Suppressor macrophage treated with lipopolysaccharide for 1 hour (primary cell): Measurements from ENCODE around the gene ITGA8.
A peak's percentile ranks its signal among the peaks of the same experiment; 100 is the strongest.
"Not testable (repeated sequence)": the region's sequence is repeated elsewhere in the genome, so short reads cannot be mapped to it uniquely, and the experiment has no call there.

Source experiments
- DNase-seq, 3 donors: peaks; one replicate each; pipeline ENCODE4 v3.0.0-alpha.2; 2020 to 2022

The ITGA8 gene

DNA sequence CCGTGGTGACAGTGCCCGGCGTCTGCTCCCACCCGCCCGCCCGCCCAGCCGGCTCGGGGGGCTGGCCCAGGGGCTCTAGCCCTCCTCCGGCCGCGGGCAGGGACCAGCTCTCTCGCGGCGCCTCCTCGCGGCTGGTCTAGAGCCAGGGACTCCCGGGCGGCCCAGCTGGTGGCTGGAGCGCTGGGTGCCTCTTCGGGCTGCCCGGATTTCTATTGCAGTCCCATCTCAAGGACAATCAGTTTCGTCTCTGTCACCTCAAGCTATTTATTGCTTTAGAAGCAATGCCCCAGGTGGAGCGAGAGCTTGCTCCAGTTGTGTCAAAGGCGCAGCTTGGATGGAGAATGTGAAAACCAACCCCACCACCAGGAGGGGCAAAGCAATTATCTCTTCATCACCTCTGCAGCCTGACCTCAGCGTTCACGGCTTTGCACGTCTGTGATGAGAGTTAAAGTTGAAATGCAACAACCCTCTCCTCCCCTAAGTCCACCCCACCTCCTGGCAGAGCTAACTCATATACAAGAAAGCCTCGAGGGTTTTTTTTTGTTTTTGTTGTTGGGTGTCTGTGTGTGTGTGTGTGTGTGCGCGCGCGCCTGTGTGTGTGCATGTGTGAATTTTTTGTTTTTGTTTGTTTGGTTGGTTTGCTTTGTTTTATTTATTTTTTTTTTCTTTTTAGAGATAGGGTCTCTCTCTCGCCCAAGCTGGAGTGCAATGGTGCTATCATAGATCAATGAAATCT, at the start of gene ITGA8:
TSS of gene ITGA8 (minus strand) at position 24 of the 736 bp plus-strand sequence. CDS start 151 bp downstream, outside the sequence.
- DNase-seq: no peak

DNA sequence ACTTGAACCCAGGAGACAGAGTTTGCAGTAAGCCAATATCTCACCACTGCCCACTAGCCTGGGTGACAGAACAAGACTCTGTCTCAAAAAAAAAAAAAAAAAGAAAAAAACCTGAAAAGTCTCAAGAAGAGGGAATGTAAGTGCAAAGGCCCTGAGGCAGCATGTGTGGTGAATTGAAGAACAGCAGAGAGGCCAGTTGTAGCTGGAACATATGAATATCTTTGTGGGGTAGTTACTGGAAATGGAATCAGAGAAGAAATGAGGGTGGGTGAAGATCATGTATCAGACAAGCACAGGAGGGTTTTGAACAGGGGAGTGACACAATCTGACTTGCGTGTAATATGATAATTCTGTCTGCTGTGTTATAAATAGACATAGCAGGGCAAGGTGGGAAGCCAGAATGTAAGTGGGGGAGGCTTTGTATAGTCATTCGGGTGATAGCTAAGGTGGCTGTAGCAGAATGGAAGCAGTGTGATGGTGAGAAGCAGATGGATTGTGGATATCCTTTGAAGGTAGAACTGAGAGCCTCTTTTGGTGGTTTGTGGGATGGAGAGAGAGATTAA, 45.3 kb upstream of the ITGA8 start:
- DNase-seq: no peak

DNA sequence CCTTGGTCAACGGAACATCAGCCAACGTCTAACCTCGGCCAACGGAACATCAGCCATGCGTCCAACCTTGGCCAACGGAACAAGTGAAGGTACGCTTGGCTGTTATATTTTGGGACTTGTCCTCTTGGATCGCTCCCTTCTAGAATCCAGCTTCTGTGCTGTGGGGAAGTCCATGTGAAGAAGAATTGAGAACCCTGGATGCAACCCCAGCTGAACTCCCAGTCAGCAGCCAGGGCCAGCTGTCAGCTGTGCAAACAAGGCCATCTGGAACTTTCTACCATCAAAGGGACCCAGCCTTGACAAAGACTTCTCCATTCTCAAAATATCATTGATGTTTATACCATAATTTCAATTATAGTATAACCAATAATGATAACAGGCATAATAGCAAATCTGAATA, 43.3 kb upstream of the ITGA8 start:
- DNase-seq: no peak

DNA sequence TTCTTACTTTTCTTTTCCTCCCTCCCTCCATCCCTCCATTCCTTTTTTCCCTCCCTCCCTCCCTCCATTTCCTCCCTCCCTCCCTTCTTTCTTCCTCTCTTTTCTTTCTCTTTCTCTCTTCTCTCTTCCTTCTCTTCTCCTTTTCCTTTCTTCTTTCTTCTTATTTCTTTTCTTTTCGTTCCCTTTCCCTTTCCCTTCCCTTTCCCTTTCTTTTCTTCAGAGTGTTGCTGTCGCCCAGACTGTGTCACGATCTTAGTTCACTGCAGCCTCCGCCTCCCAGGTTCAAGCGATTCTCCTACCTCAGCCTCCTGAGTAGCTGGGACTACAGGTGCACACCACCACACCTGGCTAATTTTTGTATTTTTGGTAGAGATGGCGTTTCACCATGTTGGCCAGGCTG, 42.5 kb upstream of the ITGA8 start:
- DNase-seq: not testable (repeated sequence)

DNA sequence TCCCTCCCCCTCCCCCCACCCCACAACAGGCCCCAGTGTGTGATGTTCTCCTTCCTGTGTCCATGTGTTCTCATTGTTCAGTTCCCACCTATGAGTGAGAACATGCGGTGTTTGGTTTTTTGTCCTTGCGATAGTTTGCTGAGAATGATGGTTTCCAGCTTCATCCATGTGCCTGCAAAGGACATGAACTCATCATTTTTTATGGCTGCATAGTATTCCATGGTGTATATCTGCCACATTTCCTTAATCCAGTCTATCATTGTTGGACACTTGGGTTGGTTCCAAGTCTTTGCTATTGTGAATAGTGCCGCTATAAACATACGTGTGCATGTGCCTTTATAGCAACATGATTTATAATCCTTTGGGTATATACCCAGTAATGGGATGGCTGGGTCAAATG, 41.5 kb upstream of the ITGA8 start:
- DNase-seq: not testable (repeated sequence)

DNA sequence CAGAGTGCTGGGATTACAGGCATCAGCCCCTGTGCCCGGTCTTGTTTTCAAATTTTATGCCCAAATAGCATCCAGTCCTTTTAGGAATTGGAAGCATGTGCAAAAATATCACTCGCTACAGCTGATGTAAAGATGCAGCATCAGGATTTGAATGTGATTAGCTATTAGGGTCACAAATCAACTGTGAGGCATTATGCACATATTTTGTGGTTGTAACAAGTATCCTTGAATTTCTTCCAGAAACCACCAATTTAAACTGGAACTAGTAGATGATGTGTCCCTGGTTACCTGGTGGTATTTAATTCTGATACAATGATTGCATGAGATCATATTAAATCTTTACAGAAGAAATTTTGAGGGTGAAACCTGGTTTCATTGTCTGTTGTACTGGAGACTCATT, 41.0 kb upstream of the ITGA8 start:
- no peak for DNase-seq

GRCh38 chr10:15759265-15759664, 39.5 kb upstream of the ITGA8 start:
- no peak for DNase-seq

- DNase-seq: no peak
Observed at GRCh38 chr10:15758618-15759017, 38.9 kb upstream of the ITGA8 start.

GRCh38 chr10:15754937-15755336, 35.2 kb upstream of the ITGA8 start:
- DNase-seq: no peak

DNA sequence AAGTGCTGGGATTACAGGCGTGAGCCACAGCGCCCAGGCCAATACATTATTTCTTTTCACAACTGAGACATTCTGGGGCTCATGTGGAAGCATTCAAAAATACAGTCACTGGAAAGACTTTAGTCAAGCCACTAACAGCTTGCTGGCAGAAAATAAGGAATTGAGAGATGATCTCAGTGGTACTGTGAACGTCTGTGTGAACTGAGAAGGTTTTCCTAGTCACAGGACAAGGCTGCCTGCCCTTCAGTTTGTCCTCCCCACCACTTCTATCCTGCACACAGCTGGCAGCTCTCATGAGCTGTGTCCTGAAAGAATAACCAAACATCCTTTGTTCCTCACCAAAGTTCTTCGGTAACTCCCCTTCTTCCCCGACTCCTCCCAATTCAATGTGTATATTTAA, 31.3 kb upstream of the ITGA8 start:
- DNase-seq: no peak

- no peak for DNase-seq
Observed at GRCh38 chr10:15748126-15748525, 28.4 kb upstream of the ITGA8 start.

- no peak for DNase-seq
Observed at GRCh38 chr10:15747632-15748031, 27.9 kb upstream of the ITGA8 start.

DNA sequence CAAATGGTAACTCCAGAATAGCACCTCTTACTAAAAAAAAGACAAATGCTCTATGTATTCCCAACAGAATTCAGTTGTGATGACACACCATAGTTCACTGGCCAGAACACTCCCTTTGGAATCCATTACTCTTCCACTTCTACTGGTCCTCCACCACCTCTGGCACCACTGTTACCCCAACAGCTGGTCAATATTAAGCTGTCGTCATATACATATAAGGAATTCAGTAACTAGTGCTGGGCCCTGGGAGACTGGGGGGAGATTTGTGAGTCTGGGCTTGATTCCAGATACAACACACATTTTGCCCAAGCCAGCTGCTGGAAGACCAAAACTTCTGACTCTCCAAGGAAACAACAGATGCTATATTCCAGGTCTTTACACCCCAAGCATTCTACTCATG, 26.0 kb upstream of the ITGA8 start:
- no peak for DNase-seq

DNA sequence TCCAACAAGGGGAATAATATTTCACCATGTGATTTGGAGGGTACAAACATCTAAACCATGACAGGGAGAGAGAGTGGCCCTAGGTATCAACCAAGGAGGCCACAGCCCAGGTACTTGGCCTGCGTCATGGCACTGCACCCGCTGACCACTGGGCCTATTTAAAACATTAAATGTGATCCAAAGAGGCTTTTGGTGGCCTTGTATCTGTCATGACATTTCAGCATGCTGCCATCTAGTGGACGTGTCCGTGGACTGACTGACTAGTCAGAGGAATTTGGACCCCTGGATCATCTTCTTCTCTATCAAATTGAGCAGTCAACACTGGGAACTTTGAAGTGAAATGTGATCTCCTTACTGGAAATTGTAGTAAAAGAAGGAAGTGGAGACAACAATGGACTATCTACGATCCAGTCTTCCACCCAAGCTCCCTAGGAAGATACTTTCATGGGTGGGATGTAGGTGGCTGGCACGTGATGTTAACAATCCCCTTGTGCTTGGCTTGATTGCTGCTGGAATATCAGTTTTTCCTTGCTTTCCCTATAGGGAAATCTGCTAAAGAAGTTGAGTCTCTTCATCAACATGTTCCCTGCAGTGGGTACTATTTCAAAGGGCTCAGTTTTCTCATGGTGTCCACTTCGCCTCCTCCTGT, 24.6 kb upstream of the ITGA8 start:
- DNase-seq: peak; percentile 61 to 67 (median 62)

GRCh38 chr10:15743443-15743842, 23.7 kb upstream of the ITGA8 start:
- DNase-seq: no peak

GRCh38 chr10:15742836-15743235, 23.1 kb upstream of the ITGA8 start:
- no peak for DNase-seq

- no peak for DNase-seq
Observed at GRCh38 chr10:15742102-15742501, 22.4 kb upstream of the ITGA8 start.

- no peak for DNase-seq
Observed at GRCh38 chr10:15741581-15741980, 21.9 kb upstream of the ITGA8 start.

GRCh38 chr10:15740261-15740660, 20.5 kb upstream of the ITGA8 start:
- no peak for DNase-seq

DNA sequence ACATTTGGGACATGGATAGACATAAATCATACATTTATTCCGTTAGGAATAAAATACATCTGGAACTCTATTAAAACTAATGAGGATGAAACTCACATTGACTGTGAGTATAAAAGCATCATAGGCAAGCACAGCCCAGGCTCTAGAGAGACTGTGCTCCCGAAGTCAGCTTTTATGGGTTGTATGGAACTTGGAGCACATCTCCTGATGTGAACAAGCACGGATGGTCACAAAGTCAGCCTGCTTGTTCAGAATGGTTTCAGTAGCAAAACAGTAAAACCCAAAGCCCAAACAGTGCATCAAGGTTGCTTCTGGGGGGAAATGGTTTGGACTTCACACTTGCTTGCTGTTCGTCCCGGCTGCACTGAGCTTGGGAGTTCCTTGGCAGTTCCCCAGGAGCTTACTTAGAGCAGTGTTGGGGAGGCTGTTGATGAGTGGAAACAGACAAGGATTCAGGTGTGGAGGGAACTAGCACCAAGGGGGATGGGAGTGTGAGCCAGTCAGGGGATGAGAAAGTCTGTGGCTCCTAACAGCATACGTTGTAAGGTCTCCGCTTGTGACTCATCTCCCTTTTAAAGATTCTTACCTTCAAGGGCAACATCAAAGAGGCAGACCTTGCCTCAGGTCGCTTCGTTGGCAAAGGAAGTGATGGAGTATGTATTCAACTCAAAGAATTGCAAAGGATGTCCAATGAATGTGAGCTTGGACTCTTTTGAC, 19.7 kb upstream of the ITGA8 start:
- no peak for DNase-seq

- DNase-seq: no peak
Observed at GRCh38 chr10:15738270-15738925, 18.7 kb upstream of the ITGA8 start.

DNA sequence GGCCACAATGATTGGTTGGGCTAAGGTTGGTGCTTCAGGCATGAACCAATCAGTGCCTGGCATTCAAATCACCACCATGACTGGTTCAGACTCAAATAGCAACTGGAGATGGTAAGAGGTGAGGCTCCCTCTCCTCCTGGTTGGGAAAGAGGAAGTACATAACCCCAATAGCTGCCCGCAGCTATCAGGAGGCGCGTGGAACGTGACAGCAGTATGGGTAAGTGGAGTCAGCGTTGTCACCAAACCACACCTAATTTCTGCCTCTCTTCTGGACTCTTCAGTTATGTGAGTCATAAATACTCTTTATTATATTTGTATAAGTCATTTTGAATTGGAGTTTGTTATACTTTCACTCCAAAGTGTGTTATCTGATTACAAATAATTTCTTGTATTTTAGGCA, 17.9 kb upstream of the ITGA8 start:
- no peak for DNase-seq

DNA sequence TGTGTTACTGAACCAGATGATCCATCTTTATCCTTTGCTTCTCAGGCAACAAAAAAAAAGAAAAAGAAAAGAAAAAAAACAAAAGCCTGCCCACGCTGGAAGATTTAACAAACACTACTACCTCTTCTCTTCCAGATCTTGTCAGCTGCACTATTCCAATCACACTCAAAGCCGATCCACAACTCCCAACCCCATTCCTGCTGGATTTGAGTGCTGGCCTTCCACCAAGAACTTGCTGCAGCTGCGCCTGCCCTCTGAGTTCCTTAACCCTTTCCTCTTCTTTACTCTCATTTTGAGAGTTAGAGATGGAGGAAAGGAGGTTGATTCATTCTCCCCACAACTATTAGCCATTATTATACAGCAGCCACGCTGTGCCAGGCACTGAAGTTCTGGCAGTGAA, 16.0 kb upstream of the ITGA8 start:
- no peak for DNase-seq
